K562 (cell line): ENCODE results near the gene TMC8. TPM values are rescaled to one million over a fixed set of nuclear protein-coding genes. Genes with fewer than 3 reads are reported as not detected.

Source experiments
- ATAC-seq: fragments of 200-7000 bp; cut with Tn5 transposase; 3 replicates; pipeline ENCODE4 v1.9.1; 2020; ENCODE audit warnings: moderate library complexity
- BruUV-seq: library from RNA; stranded (reverse); fragments of 400-500 nt; replicated peaks from 2 replicates; lab custom pipeline; 2021; lab: Mats Ljungman, UMichigan
- CTCF ChIA-PET: fragments of 300-600 bp; formaldehyde crosslinking; extraction: SDS; loops from one replicate; lab custom pipeline; 2021; ENCODE audit warnings: low intra/inter-chr PET ratio; lab: Yijun Ruan, JAX
- POLR2A ChIA-PET: fragments of 300-600, 350-650 bp; sonication (Branson Sonifier 250); formaldehyde crosslinking; extraction: SDS; loops from one replicate; lab custom pipeline; 2021; ENCODE audit warnings: antibody characterized with exemption, inconsistent platforms; lab: Yijun Ruan, JAX
- DNase-seq, 4 experiments: peaks; one replicate each; pipeline versions ENCODE4 v3.0.0 to v3.0.0-alpha.2; 2011 to 2018; ENCODE audit warnings: low spot score in 3 of 4, mixed read lengths in 3 of 4; ENCODE audit errors: extremely low read depth in 1 of 4
- FAIRE-seq: peaks from 2 replicates; lab custom pipeline; 2011; peaks lifted over from hg19 to GRCh38; lab: Jason Lieb, UNC
- H2AFZ ChIP-seq: 2 replicates; pipeline ENCODE4 v1.6.0; 2011; ENCODE audit warnings: low read depth, low read length, control low read depth, inconsistent platforms
- H3K27ac ChIP-seq: fragments of 200-600 bp; 3 replicates; pipeline ENCODE4 v1.8.0; 2011; ENCODE audit warnings: low read depth, mild to moderate bottlenecking, control low read depth, inconsistent platforms, low read length, moderate library complexity, mixed read lengths; ENCODE audit errors: extremely low read depth
- H3K27me3 ChIP-seq, 2 experiments: fragments of 300-600 bp in 1 of 2; 2 replicates in 1 of 2; 3 replicates in 1 of 2; pipeline versions ENCODE4 v1.6.0 to v1.8.0; 2011; ENCODE audit warnings: inconsistent platforms in 2 of 2, low read length in 2 of 2, mild to moderate bottlenecking in 1 of 2, mixed read lengths in 1 of 2, moderate library complexity in 1 of 2; ENCODE audit not compliant: control insufficient read depth in 2 of 2, insufficient read depth in 2 of 2
- H3K36me3 ChIP-seq: fragments of 300-600 bp; 3 replicates; pipeline ENCODE4 v1.8.0; 2011; ENCODE audit warnings: mild to moderate bottlenecking, low read length, inconsistent platforms; ENCODE audit not compliant: control insufficient read depth, insufficient read depth
- H3K4me1 ChIP-seq, 2 experiments: fragments of 200-600 bp in 1 of 2; replicated peaks in 1 of 2; 2 replicates in 1 of 2; 3 replicates in 1 of 2; pipeline versions ENCODE4 v1.5.1 to v1.8.0; 2011; ENCODE audit warnings: inconsistent platforms in 2 of 2, low read length in 2 of 2, mild to moderate bottlenecking in 1 of 2, mixed read lengths in 1 of 2, moderate library complexity in 1 of 2; ENCODE audit not compliant: control insufficient read depth in 2 of 2, insufficient read depth in 2 of 2
- H3K4me2 ChIP-seq: 2 replicates; pipeline ENCODE4 v1.6.1; 2011; ENCODE audit warnings: low read length, control low read depth, inconsistent platforms, mixed read lengths; ENCODE audit not compliant: insufficient read depth
- H3K4me3 ChIP-seq: fragments of 200-600 bp; sonication (generic), shearing (Covaris generic); 2 replicates; pipeline ENCODE4 v1.5.1; 2016; ENCODE audit warnings: control low read depth, inconsistent platforms
- H3K79me2 ChIP-seq: fragments of 200-600 bp; 3 replicates; pipeline ENCODE4 v1.8.0; 2011; ENCODE audit warnings: low read length, inconsistent platforms; ENCODE audit not compliant: control insufficient read depth, insufficient read depth
- H3K9ac ChIP-seq, 2 experiments: 2 replicates each; pipeline versions ENCODE4 v1.6.0 to v1.6.1; 2011; ENCODE audit warnings: low read depth in 2 of 2, low read length in 2 of 2, control low read depth in 1 of 2, inconsistent platforms in 1 of 2, mild to moderate bottlenecking in 1 of 2, mixed read lengths in 1 of 2; ENCODE audit not compliant: insufficient read depth in 1 of 2
- H3K9me1 ChIP-seq: one replicate; pipeline ENCODE4 v1.6.0; 2011; ENCODE audit warnings: inconsistent platforms, mild to moderate bottlenecking, low read length, moderate library complexity; ENCODE audit not compliant: control insufficient read depth, insufficient read depth
- H3K9me3 ChIP-seq: replicated peaks from 2 replicates; pipeline ENCODE4 v1.5.1; 2011; ENCODE audit warnings: low read depth, low read length, inconsistent platforms; ENCODE audit not compliant: control insufficient read depth, insufficient read depth
- H4K20me1 ChIP-seq: replicated peaks from 2 replicates; pipeline ENCODE4 v1.6.1; 2011; ENCODE audit warnings: low read length, inconsistent platforms, mixed read lengths; ENCODE audit not compliant: control insufficient read depth, insufficient read depth
- HMGXB4 ChIP-seq: sonication (generic); formaldehyde crosslinking; IDR thresholded peaks from 2 replicates; pipeline ENCODE4 v1.8.1; 2023; ENCODE audit warnings: mild to moderate bottlenecking, missing genetic modification reagents
- MIER1 ChIP-seq: fragments of 450-650 bp; IDR thresholded peaks from 2 replicates; pipeline ENCODE4 v1.6.1; 2016; ENCODE audit warnings: antibody characterized with exemption, mild to moderate bottlenecking, low read depth
- MLLT1 ChIP-seq, 2 experiments: fragments of 450-650 bp; IDR thresholded peaks; 2 replicates each; pipeline ENCODE4 v1.6.1; 2016
- POLR2G ChIP-seq: fragments of 200-400 bp; formaldehyde crosslinking; IDR thresholded peaks from 2 replicates; pipeline ENCODE4 v1.6.1; 2017; ENCODE audit warnings: low read depth, mild to moderate bottlenecking, antibody characterized with exemption, low read length, moderate library complexity
- REST ChIP-seq, 2 experiments: fragments of 450-650 bp; formaldehyde crosslinking in 1 of 2; IDR thresholded peaks; 2 replicates each; pipeline versions ENCODE4 v1.4.0 to v1.6.1; 2014 to 2020; ENCODE audit warnings: mild to moderate bottlenecking in 2 of 2, borderline replicate concordance in 1 of 2, low read depth in 1 of 2
- ZFX ChIP-seq: sonication (generic); formaldehyde crosslinking; IDR thresholded peaks from 2 replicates; pipeline ENCODE4 v1.8.0; 2022; ENCODE audit warnings: mild to moderate bottlenecking, missing genetic modification reagents, moderate library complexity
- ZNF12 ChIP-seq: sonication (generic); formaldehyde crosslinking; IDR thresholded peaks from 2 replicates; pipeline ENCODE4 v1.4.0; 2020; ENCODE audit warnings: mild to moderate bottlenecking, missing genetic modification reagents
- ZNF668 ChIP-seq: fragments of 250-450 bp; sonication (Bioruptor Pico); IDR thresholded peaks from 2 replicates; pipeline ENCODE4 v1.8.0; 2022; ENCODE audit warnings: mild to moderate bottlenecking, inconsistent platforms
- WGBS: fragments of 100-300 bp; shearing (Covaris generic); methylation state at CpG from one replicate; pipeline ENCODE4 v1.1.6; 2016; ENCODE audit warnings: low coverage, mixed read lengths; ENCODE audit not compliant: insufficient coverage; ENCODE audit errors: missing lambda C conversion rate; 5-methylcytosine and 5-hydroxymethylcytosine counted together
- in situ Hi-C: fragments of 300-500 bp; cut with MboI; formaldehyde crosslinking; loops from 4 replicates; pipeline ENCODE4 v1.15.0; 2018; ENCODE audit warnings: inconsistent platforms, mixed read lengths
- intact Hi-C: fragments of 100-400 bp; cut with micrococcal nuclease; formaldehyde crosslinking; loops from 2 replicates; pipeline ENCODE4 v1.14.2; 2022
- polyA plus RNA-seq, 8 experiments: library from polyadenylated mRNA; depleted of rRNA in 4 of 8; stranded (reverse) in 5 of 8; unstranded in 3 of 8; fragments of >200 nt; fragmentation: Nextera tagmentation in 2 of 8; fragmentation: Illumina TruSeq in 1 of 8; extraction: Ambion mirVana in 2 of 8; extraction: Trizol in 1 of 8; gene quantifications; 2 replicates each; pipeline versions ENCODE4 v1.2.1 to v1.2.3, GENCODE V29; 2011 to 2014; ENCODE audit warnings: inconsistent platforms in 1 of 8, missing spikeins in 1 of 8
- total RNA-seq, 7 experiments: library from RNA; depleted of rRNA in 6 of 7; stranded (reverse); fragments of >200 nt in 6 of 7; fragmentation: Illumina TruSeq in 2 of 7; extraction: Trizol in 2 of 7; gene quantifications; 2 replicates each; pipeline versions ENCODE4 v1.2.1 to v1.2.3, GENCODE V29; 2011 to 2021; ENCODE audit warnings: low replicate concordance in 1 of 7

The TMC8 gene
- total and polyA plus RNA-seq, 9 of the 15 experiments (the other 6 are each of a cell fraction or from before 2014, with no cell fraction given), result 0.13 to 10.9 (median 2.8) TPM

GRCh38 chr17:78127888-78128550 is 2.6 kb upstream of the TMC8 start:
- no peaks in the 10 kb centered on the region; the same call in 1 of the 2 replicates for H4K20me1 ChIP-seq
- 1% methylated on average over 21 of the region's 39 CpGs for WGBS
- peaks cover 74% of the 10 kb centered on the region for H3K79me2 ChIP-seq
- H3K9me3 ChIP-seq, result no peaks in the 10 kb centered on the region
- H3K36me3 ChIP-seq, result peaks cover 41% of the 10 kb centered on the region
- POLR2A ChIA-PET, result interaction anchor here (0.6 to 2.2 kb wide), 15 partner anchors 8 to 251 kb away, joined by 3 to 14 read pairs (median 3); partner anchors contain the start of genes AFMID and TK1
- peak; percentile 71 to 80 (median 80) for DNase-seq
- peak overlapping the region; percentile 81 for H3K27ac ChIP-seq
- 0 out of 2 replicates have a peak overlapping the region, but pooled peaks have one; percentile 13 for H2AFZ ChIP-seq
- peak overlapping the region; percentile 82 to 95 for H3K9ac ChIP-seq
- no peaks in the 10 kb centered on the region for H3K9me1 ChIP-seq
- H3K4me3 ChIP-seq, result peak overlapping the region; percentile 98
- ATAC-seq, result peak; percentile 66
- in situ Hi-C loops (no loop called here), intact Hi-C loops (loop anchor here (1.0 to 5.0 kb wide), 2 partner anchors 12 to 39 kb away; partner anchors contain the start of gene SYNGR2)
- peaks cover 31 to 86% of the 10 kb centered on the region in 2 experiments for H3K4me1 ChIP-seq
- H3K27me3 ChIP-seq, result no peaks in the 10 kb centered on the region
- no peak for FAIRE-seq
- BruUV-seq, result TSS peak; percentile 75
- H3K4me2 ChIP-seq, result peak overlapping the region; percentile 81
- CTCF ChIA-PET, result no interaction called here
- peak; percentile 79 for TF ChIP-seq MIER1
- no peak for TF ChIP-seq ZNF668 (CRISPR knock-in tag)
- peak in 1 of 2 experiments; percentile 22; a peak in 1 of 4 replicates for TF ChIP-seq MLLT1 (IDR thresholded peaks at IDR 0.05)
- TF ChIP-seq POLR2G, result peak; percentile 46; the same call in 1 of the 2 replicates
- TF ChIP-seq ZFX (CRISPR knock-in tag), result 0 out of 2 replicates have a peak, but pooled peaks have one; percentile 25
- no peak for TF ChIP-seq HMGXB4 (CRISPR knock-in tag)
- TF ChIP-seq REST (IDR thresholded peaks at IDR 0.05; ENCODE audit: borderline replicate concordance), result no peak
- peak; percentile 15; the same call in 1 of the 2 replicates for TF ChIP-seq REST (CRISPR knock-in tag; IDR thresholded peaks at IDR 0.05; ENCODE audit: low read depth)
- TF ChIP-seq ZNF12 (CRISPR knock-in tag), result no peak
